ENCODE results near the gene KRT40. TPM values are rescaled to one million over a fixed set of nuclear protein-coding genes. Genes with fewer than 3 reads are reported as not detected.

KRT40 gene
- total and polyA plus RNA-seq, 2 of the 4 experiments (the other 2 are of a cell fraction) = not detected

DNA sequence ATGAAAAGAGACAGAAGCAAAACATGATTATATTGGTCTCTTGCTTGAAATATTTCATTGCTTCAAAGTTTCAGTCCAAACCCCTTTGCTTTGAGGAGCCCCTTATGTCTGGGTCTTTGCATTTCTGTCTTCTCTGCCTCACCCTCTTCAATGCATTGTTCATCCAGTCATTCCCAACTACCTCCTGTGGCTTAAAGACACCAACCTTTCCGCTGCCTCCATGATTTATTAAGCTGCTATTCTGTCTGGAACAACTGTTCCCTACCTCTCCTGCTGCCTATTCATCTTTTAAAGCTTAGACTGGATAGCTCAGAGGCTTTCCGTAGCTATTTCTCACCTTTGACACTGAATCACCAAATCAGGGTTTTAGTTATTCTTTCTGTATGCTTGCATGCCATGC lies 13.2 kb upstream of the KRT40 start:
- H3K4ac ChIP-seq (ENCODE audit: low read depth, low read length) = no peak overlapping the region
- no peaks in the 10 kb centered on the region for H3K79me1 ChIP-seq (ENCODE audit: low read depth in 1 of 2, low read length in 2 of 2)
- no peak overlapping the region for H2BK15ac ChIP-seq (ENCODE audit: low read depth, low read length)
- no peak overlapping the region for H3K18ac ChIP-seq (ENCODE audit: low read depth, low read length)
- no peaks in the 10 kb centered on the region for H3K4me1 ChIP-seq (ENCODE audit: control insufficient read depth, insufficient read depth, low read length)
- H3K9me3 ChIP-seq (ENCODE audit: control insufficient read depth, insufficient read depth, low read length) = no peaks in the 10 kb centered on the region
- no peak overlapping the region for H3K4me3 ChIP-seq (ENCODE audit: insufficient read depth, low read depth, low read length)
- POLR2A ChIA-PET (ENCODE audit: unreplicated experiment) = no interaction called here
- DNase-seq = no peak
- in situ Hi-C loops (cut with MboI; ENCODE audit: low sequenced_read_pairs) = no loop called here
- H3K56ac ChIP-seq (ENCODE audit: extremely low read depth, insufficient read depth, low read length) = no peak overlapping the region
- no peak overlapping the region for H4K5ac ChIP-seq (ENCODE audit: low read depth, low read length)
- H3K14ac ChIP-seq (replicated peaks; ENCODE audit: low read depth, low read length) = no peak overlapping the region
- intact Hi-C loops (cut with micrococcal nuclease) = no loop called here
- H3K27me3 ChIP-seq (ENCODE audit: control insufficient read depth, insufficient read depth, low read length) = no peaks in the 10 kb centered on the region
- no TSS peak for BruUV-seq (replicated peaks)
- H4K8ac ChIP-seq (ENCODE audit: low read depth in 2 of 2, low read length in 2 of 2) = no peak overlapping the region
- CTCF ChIA-PET = no interaction called here
- no peaks in the 10 kb centered on the region for H4K20me1 ChIP-seq (ENCODE audit: insufficient read depth, low read length)
- H3K4me2 ChIP-seq (ENCODE audit: low read depth, low read length) = no peak overlapping the region
- dilution Hi-C loops (cut with HindIII; ENCODE audit: low sequenced_read_pairs, unreplicated experiment) = no loop called here
- no peak overlapping the region for H3K9ac ChIP-seq (ENCODE audit: low read depth, low read length)
- H2AK9ac ChIP-seq (replicated peaks; ENCODE audit: low read depth, low read length, poor library complexity) = no peak overlapping the region
- TF ChIP-seq, protein P1, sequence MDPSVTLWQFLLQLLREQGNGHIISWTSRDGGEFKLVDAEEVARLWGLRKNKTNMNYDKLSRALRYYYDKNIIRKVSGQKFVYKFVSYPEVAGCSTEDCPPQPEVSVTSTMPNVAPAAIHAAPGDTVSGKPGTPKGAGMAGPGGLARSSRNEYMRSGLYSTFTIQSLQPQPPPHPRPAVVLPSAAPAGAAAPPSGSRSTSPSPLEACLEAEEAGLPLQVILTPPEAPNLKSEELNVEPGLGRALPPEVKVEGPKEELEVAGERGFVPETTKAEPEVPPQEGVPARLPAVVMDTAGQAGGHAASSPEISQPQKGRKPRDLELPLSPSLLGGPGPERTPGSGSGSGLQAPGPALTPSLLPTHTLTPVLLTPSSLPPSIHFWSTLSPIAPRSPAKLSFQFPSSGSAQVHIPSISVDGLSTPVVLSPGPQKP (IDR thresholded peaks at IDR 0.05; ENCODE audit: borderline replicate concordance, low read depth, low read length) = no peak
- TF ChIP-seq RCOR1 (IDR thresholded peaks at IDR 0.05; ENCODE audit: insufficient replicate concordance, low read length) = no peak
- TF ChIP-seq MAZ (IDR thresholded peaks at IDR 0.05; ENCODE audit: borderline replicate concordance, low read depth, low read length) = no peak
- TF ChIP-seq FOS (IDR thresholded peaks at IDR 0.05; ENCODE audit: low read depth, low read length) = no peak
- no peak for TF ChIP-seq CEBPB (IDR thresholded peaks at IDR 0.05; ENCODE audit: low read depth, low read length)
- no peak overlapping the region for H3K23ac ChIP-seq (ENCODE audit: low read depth, low read length)
- H2AFZ ChIP-seq (replicated peaks; ENCODE audit: low read length, poor library complexity) = no peak overlapping the region
- H2BK5ac ChIP-seq (ENCODE audit: low read depth, low read length, poor library complexity, severe bottlenecking) = no peak overlapping the region
- no peak overlapping the region for H2AK5ac ChIP-seq (ENCODE audit: low read depth, low read length)
- no peaks in the 10 kb centered on the region for H3K36me3 ChIP-seq (ENCODE audit: control insufficient read depth, insufficient read depth, low read length)
- H2BK20ac ChIP-seq (ENCODE audit: low read depth, low read length) = no peak overlapping the region
- no peak overlapping the region for H3K27ac ChIP-seq (ENCODE audit: insufficient read depth, low read length)
- no peaks in the 10 kb centered on the region for H3K9me1 ChIP-seq (ENCODE audit: insufficient read depth, low read length)
- no peak overlapping the region for H4K91ac ChIP-seq (ENCODE audit: insufficient read depth, low read depth, low read length)
- ATAC-seq (ENCODE audit: low read depth) = no peak
- no peak overlapping the region for H2BK120ac ChIP-seq (ENCODE audit: low read depth, low read length)
- 35% methylated on average over 2 of the region's 2 CpGs; no CpG with 5 or more reads in 1 of the 2 experiments for WGBS, 2 experiments (ENCODE audit: extremely low coverage in 2 of 2, insufficient read length in 1 of 2)

All from IMR-90 (cell line).